MCF 10A (cell line): ENCODE data around the gene SLC11A2. TPM values are rescaled to one million over a fixed set of nuclear protein-coding genes. Genes with fewer than 3 reads are reported as not detected.

ENCODE experiments used
- BruUV-seq: library from RNA; stranded (reverse); fragments of 400-500 nt; replicated peaks from 2 replicates; lab custom pipeline; 2021; lab: Mats Ljungman, UMichigan
- CTCF ChIA-PET: fragments of 300-600 bp; sonication (Branson Sonifier 250); formaldehyde crosslinking; extraction: SDS; loops from one replicate; lab custom pipeline; 2021; ENCODE audit warnings: antibody characterized with exemption, inconsistent platforms; lab: Yijun Ruan, JAX
- POLR2A ChIA-PET: fragments of 300-600, 350-650 bp; sonication (Branson Sonifier 250); formaldehyde crosslinking; extraction: SDS; loops from one replicate; lab custom pipeline; 2020; ENCODE audit warnings: antibody characterized with exemption, inconsistent platforms; lab: Yijun Ruan, JAX
- DNase-seq: peaks from one replicate; pipeline ENCODE4 v3.0.0-alpha.2; 2018; ENCODE audit not compliant: unreplicated experiment
- H3K27ac Mint-ChIP-seq: one replicate; pipeline ENCODE4 v1.8.0; 2022; ENCODE audit warnings: mild to moderate bottlenecking, low read depth, mixed read lengths; ENCODE audit not compliant: unreplicated experiment
- H3K27me3 Mint-ChIP-seq: one replicate; pipeline ENCODE4 v1.8.0; 2022; ENCODE audit warnings: mixed read lengths; ENCODE audit not compliant: insufficient read depth, unreplicated experiment
- H3K36me3 Mint-ChIP-seq: one replicate; pipeline ENCODE4 v1.8.0; 2022; ENCODE audit warnings: mild to moderate bottlenecking, moderate library complexity, mixed read lengths; ENCODE audit not compliant: insufficient read depth, unreplicated experiment
- H3K4me1 Mint-ChIP-seq: one replicate; pipeline ENCODE4 v1.8.0; 2022; ENCODE audit warnings: mixed read lengths; ENCODE audit not compliant: insufficient read depth, unreplicated experiment
- H3K4me3 Mint-ChIP-seq: one replicate; pipeline ENCODE4 v1.8.0; 2022; ENCODE audit warnings: mild to moderate bottlenecking, moderate library complexity, mixed read lengths; ENCODE audit not compliant: unreplicated experiment
- H3K9me3 Mint-ChIP-seq: one replicate; pipeline ENCODE4 v1.8.0; 2022; ENCODE audit warnings: mixed read lengths; ENCODE audit not compliant: unreplicated experiment
- intact Hi-C: fragments of 100-400 bp; cut with micrococcal nuclease; formaldehyde crosslinking; loops from 2 replicates; pipeline ENCODE4 v1.14.1; 2022
- total RNA-seq: library from RNA; stranded (reverse); gene quantifications from 2 replicates; pipeline ENCODE4 v1.2.3, GENCODE V29; 2022
- TF ChIP-seq, protein P1 (sequence below): fragments of 200-600 bp; IDR thresholded peaks from one replicate; pipeline ENCODE4 v1.8.0; 2022; ENCODE audit warnings: antibody characterized with exemption, mild to moderate bottlenecking; ENCODE audit not compliant: unreplicated experiment

Gene SLC11A2
- total RNA-seq, 1 experiment from 2014 or later: 45.6 TPM

DNA sequence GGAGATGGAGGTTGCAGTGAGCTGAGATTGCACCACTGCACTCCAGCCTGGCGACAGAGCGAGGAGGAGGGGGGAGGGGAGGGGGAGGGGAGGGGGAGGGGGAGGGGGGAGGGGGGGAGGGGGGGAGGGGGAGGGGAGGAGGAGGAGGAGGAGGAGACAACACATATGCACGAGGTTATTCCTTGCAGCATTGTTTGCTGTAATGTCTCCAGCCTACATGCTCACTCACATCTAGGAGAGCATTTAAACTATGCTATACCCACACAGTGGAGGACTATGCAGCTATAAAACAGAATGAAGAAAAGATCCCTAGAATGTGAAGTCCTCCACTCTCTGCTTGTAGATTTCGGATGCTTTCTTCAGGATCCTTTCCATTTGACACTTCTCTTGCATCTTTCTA, 77.4 kb downstream of the SLC11A2 start:
- no peak for DNase-seq
- no TSS peak for BruUV-seq
- TF ChIP-seq, protein P1, sequence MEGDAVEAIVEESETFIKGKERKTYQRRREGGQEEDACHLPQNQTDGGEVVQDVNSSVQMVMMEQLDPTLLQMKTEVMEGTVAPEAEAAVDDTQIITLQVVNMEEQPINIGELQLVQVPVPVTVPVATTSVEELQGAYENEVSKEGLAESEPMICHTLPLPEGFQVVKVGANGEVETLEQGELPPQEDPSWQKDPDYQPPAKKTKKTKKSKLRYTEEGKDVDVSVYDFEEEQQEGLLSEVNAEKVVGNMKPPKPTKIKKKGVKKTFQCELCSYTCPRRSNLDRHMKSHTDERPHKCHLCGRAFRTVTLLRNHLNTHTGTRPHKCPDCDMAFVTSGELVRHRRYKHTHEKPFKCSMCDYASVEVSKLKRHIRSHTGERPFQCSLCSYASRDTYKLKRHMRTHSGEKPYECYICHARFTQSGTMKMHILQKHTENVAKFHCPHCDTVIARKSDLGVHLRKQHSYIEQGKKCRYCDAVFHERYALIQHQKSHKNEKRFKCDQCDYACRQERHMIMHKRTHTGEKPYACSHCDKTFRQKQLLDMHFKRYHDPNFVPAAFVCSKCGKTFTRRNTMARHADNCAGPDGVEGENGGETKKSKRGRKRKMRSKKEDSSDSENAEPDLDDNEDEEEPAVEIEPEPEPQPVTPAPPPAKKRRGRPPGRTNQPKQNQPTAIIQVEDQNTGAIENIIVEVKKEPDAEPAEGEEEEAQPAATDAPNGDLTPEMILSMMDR: no peak
- intact Hi-C loops: no loop called here
- H3K4me3 Mint-ChIP-seq: no peak overlapping the region
- no peaks in the 10 kb centered on the region for H3K4me1 Mint-ChIP-seq
- no peaks in the 10 kb centered on the region for H3K9me3 Mint-ChIP-seq
- no peak overlapping the region for H3K27ac Mint-ChIP-seq
- POLR2A ChIA-PET: interaction anchor here (1.7 kb wide), 1 partner anchor 21 kb away, joined by 5 read pairs; no protein-coding TSS in a partner anchor
- CTCF ChIA-PET: interaction anchor here (1.1 kb wide), 1 partner anchor 36 kb away, joined by 3 read pairs; no protein-coding TSS in a partner anchor
- H3K36me3 Mint-ChIP-seq: peaks cover 6% of the 10 kb centered on the region
- no peaks in the 10 kb centered on the region for H3K27me3 Mint-ChIP-seq

DNA sequence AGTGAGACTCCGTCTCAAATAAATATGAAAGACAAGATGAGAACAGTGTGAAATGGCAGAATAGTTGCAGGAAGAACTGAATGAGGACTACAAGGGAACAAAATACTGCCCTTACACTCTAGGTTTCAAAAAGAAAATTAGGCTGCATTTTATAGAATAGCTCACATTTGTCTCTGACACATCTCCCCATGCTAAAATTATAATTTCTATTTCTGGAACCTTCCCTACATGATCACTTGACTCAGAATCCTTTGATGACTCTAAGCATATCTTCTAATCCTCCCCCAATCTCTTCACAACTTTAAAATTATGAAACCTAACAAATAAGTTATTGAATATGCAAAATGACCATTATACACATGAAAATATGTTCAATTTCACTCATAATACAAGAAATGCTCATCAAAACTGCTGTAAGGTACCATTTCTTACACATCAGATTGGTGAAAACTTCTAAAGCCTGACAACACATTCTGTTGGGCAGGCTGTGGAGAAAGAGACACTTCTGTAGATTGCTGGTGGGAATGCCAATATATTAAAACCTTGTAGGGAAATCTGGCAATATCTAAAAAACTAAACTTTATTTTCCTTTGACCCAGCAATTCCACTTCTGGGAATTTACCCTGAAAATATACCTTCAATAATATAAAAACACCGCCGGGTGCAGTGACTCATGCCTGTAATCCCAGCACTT, 78.1 kb downstream of the SLC11A2 start:
- POLR2A ChIA-PET: no interaction called here

DNA sequence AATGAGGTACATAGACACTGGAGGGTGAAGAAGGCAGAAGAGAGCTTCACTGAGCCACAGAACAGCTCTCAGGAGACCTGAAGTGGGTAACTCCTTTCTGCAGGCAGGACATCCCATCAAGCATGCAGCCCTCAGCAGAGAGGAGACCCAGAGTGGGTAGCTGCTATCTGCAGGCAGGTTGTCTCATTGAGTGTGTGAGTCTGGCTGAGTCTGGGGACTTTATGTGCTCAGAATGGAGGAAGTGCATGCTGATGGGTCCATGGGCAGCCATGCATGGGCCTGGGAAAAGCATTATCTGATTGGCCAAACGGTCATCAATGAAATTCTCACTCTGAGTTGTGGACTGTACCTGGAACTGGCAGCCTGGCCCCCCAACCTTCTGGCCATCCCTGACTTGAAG, 88.5 kb downstream of the SLC11A2 start:
- Mint-ChIP-seq H3K36me3 (peaks cover 9% of the 10 kb centered on the region), H3K27ac (no peak overlapping the region), H3K4me1 (peaks cover 30% of the 10 kb centered on the region), H3K27me3 (no peaks in the 10 kb centered on the region), H3K9me3 (no peaks in the 10 kb centered on the region), H3K4me3 (no peak overlapping the region)
- ChIA-PET CTCF (no interaction called here), POLR2A (no interaction called here)
- no peak for DNase-seq
- no TSS peak for BruUV-seq
- TF ChIP-seq, protein P1: no peak
- intact Hi-C loops: no loop called here

More for the DNA sequence above, 78.1 kb downstream of the SLC11A2 start:
- intact Hi-C loops: no loop called here
- Mint-ChIP-seq H3K4me1 (no peaks in the 10 kb centered on the region), H3K4me3 (no peak overlapping the region), H3K9me3 (no peaks in the 10 kb centered on the region), H3K27ac (no peak overlapping the region), H3K27me3 (no peaks in the 10 kb centered on the region), H3K36me3 (peaks cover 6% of the 10 kb centered on the region)
- TF ChIP-seq, protein P1: no peak
- CTCF ChIA-PET: interaction anchor here (1.1 kb wide), 1 partner anchor 37 kb away, joined by 3 read pairs; no protein-coding TSS in a partner anchor
- no TSS peak for BruUV-seq
- DNase-seq: no peak

DNA sequence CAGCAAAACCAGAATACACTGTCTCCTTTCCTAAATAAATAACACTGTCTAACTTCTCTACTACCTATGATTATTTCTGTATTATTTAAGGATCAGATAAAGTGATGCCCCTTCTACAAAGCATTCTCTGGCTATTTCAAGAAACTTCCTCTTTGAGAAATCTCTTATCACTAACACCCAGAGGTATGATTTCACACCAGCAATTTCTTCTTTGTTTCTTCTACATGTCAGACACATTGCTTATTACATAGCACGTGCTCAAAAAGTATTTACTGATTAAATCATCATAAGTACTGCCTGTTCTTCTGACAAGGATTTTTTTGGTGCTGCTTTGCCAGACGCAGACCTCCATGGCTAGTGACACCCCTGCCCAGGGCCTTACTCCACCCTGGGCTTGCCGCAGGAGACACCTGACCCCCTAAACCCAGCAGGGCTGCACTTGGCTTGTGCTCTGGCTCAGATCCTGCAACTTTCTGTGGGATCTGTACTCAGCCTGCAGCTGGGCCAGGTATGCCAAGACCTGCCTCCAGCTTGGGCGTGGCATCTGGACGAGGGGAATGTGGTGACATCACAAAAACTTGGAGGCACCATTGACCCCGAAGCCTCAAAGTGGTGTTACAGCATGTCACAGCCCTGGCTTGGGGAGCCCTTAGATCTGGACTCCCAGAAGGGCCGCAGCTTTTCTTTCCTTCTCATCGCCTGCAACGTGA, 89.2 kb downstream of the SLC11A2 start:
- Mint-ChIP-seq H3K4me3 (no peak overlapping the region), H3K27me3 (no peaks in the 10 kb centered on the region), H3K4me1 (peaks cover 33% of the 10 kb centered on the region), H3K9me3 (no peaks in the 10 kb centered on the region), H3K27ac (peak overlapping the region; percentile 20), H3K36me3 (peaks cover 9% of the 10 kb centered on the region)
- ChIA-PET CTCF (interaction anchor here (1.2 kb wide), 1 partner anchor 48 kb away, joined by 3 read pairs; no protein-coding TSS in a partner anchor), POLR2A (interaction anchor here (3.2 kb wide), 1 partner anchor 12 kb away, joined by 27 read pairs; a partner anchor contains a TSS)
- DNase-seq: no peak
- intact Hi-C loops: no loop called here
- BruUV-seq: no TSS peak
- TF ChIP-seq, protein P1: no peak
